A549 treated with AZD2906 at 1 μM for 4 hours (cell line): ENCODE results near the gene ATIC. TPM values are rescaled to one million over a fixed set of nuclear protein-coding genes. Genes with fewer than 3 reads are reported as not detected.

Experiments used
- total RNA-seq: library from RNA; stranded (reverse); fragments of 200-300 nt; extraction: Qiagen RNA extraction; gene quantifications from 5 replicates; pipeline ENCODE4 v1.2.3, GENCODE V29; 2022

ATIC gene
- total RNA-seq: 197 to 212 TPM (median 202 TPM) in 5 replicates

GRCh38 chr2:215311625-215312396 lies at the start of gene ATIC:
ATIC (plus strand) TSS chr2:215312059; CDS start chr2:215312143, 84 bp downstream.

Other genes starting within 250 kb of the ATIC start
- 0.15 to 0.43 TPM (median 0.23 TPM) in 5 replicates for gene ABCA12, start 173.4 kb upstream of the ATIC start, total RNA-seq
- gene FN1, start 124.0 kb downstream of the ATIC start, total RNA-seq: 179 to 290 TPM (median 198 TPM) in 5 replicates